GM18867 (cell line): ENCODE results near the gene FAM229A.

ENCODE experiments used
- ATAC-seq: cut with Tn5 transposase; IDR thresholded peaks from one replicate; pipeline ENCODE4 v1.9.1; 2021; ENCODE audit warnings: mild to moderate bottlenecking, moderate library complexity; ENCODE audit not compliant: unreplicated experiment

Gene FAM229A

DNA sequence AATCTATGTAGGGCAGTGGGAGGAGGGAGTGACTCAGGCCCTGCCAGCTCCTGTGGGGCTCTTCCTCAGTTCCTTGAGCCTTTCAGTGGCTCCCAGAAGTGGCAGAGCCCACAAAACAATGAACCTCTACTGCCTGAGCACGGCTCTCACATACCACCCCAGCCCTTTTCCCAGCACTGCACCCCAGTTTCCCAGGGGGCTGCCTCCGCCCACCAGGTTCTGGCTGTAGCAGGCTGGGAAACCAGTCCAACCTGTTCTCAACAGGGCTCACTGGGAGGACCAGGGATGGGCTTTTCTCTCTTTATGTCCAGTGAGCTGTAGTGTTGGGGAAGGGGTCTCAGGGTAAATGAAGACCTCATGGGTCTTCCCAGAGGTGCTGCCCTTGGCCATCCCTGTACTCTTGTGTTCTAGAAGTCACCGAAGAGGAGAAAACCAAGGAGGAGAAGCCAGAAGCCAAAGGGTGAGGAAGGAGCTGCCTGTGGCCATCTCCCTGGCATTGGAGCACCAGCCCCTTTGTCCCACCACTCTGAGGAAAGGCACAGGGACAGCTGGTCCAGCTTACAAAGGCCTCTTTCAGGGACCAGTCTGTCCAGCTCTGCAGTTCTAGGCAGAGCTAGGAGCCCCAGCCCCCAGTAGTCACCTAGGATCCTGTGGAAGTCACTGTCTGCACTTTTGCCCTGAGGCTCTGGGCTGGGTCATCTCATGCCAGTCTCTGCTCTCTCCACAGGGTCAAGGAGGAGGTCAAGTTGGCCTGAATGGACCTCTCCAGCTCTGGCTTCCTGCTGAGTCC is 29.8 kb downstream of the FAM229A start:
- no peak for ATAC-seq

GRCh38 chr1:32331549-32331948 is 30.7 kb downstream of the FAM229A start:
- no peak for ATAC-seq

DNA sequence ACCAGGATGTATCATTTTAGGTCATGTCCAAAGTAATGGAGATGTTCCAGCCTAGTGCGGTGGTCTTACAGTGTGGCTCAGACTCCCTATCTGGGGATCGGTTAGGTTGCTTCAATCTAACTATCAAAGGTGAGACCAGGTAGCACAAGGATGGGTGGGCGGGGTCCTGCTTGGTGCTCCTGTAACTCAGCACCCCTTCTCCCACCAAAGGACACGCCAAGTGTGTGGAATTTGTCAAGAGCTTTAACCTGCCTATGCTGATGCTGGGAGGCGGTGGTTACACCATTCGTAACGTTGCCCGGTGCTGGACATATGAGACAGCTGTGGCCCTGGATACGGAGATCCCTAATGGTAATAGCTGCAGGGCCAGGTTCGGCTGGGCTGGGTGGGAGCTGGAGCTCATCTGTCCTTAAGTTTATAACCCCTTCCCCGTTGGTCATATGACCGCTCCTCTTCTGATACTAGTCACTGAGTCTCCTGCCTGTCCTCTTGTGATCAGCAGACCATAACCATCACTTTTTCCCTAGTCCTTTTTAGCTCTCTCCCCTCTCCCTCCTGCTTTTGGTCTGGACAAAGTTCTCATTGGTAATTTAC is 31.6 kb downstream of the FAM229A start:
- no peak for ATAC-seq

GRCh38 chr1:32329931-32330466 is 32.3 kb downstream of the FAM229A start:
- ATAC-seq: no peak

GRCh38 chr1:32327204-32327603 is 35.1 kb downstream of the FAM229A start:
- no peak for ATAC-seq

DNA sequence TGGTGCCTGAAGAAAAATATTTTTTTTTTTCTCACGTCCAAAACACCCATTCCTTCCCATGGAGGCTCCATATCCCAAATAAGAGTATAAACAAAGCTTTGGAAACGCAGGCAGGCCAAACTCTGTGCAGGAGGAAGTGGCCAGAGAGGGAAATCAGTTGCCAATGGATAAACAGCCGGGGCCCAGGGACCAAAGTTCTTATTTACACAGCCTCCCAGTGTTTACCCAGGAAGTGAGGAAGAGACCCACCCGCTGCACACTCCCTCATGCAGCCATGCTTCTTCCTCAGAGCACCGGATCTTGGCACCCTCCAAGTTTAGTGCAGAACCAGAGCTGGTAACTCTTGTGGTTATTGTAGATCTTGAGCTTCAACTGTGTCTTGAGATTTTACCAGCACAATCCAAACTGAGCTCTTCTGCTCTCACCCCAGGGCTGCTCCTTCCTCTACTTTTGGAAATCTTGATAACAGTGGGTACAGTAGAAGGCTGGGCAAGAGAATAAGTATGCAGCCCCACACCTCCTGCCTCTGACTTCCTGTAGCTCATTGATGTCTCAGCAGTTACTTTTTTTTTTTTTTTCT is 40.5 kb downstream of the FAM229A start:
- ATAC-seq: no peak

DNA sequence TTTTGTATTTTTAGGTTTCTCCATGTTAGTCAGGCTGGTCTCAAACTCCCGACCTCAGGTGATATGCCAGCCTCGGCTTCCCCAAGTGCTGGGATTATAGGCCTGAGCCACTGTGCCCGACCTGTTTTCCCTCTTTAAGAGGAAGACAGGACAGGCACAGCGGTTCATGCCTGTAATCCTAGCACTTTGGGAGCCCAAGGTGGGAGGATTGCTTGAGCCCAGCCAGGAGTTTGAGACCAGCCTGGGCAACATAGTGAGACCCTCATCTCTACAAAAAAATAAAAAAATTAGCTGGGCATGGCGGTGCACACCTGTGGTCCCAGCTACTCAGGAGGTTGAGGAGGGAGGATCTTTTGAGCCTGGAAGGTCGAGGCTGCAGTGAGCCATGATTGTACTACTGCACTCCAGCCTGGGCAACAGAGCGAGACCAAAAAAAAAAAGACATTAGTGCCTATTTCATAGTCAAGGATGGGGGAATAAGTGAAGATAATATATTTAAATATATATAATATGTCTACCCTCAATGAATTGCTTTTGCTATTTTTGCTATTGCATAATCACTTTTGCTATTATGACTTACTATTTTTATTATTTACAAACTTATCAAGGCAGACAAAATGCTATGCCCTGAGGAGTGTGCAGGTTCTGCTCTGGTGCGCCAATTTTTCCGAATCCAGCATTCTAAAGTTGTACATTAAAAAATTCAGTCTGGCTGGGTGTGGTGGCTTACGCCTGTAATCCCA is 44.0 kb downstream of the FAM229A start:
- ATAC-seq: no peak

DNA sequence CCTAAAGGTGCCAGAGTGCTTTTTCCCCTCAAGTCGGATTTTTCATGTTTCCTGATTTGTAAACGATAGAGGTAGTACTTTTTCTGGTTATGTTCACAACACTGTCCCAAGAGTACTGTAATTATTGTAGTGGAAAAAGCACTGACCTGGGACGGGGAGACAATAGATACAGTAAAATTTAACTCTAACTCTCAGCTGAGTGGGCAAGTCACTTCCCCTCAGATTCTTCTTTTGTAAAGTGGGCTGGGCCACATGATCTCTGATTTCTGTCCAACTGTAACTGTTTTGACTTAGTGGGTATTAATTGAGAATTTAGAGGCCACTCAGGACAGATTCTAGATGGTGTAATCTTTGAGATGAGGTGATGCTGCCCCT is 45.4 kb downstream of the FAM229A start:
- ATAC-seq: peak; percentile 19

GRCh38 chr1:32311709-32312393 is 50.4 kb downstream of the FAM229A start:
- ATAC-seq: no peak
